ENCODE data around the gene PGAM5.
"Not testable (repeated sequence)": the region's sequence is repeated elsewhere in the genome, so short reads cannot be mapped to it uniquely, and the experiment has no call there.

Gene PGAM5

DNA sequence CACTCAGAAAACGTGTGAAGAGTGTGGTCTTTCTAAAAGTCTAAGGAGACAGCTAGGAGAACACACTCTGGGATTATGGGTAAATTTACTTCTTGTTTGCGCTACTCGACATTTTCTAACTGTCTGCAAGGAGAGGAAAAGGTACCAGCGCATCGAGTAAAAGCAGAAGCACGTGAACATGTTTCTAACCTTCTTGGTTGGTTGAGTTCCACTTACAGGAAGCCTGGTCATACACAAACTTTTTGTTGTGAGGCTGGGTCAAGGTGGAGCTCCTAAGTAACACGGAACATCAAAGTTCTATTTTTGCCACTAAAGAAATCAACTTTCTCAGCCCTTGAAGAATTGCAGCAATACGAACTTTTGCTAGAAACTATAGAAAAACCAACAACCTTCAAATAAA is 31.0 kb downstream of the PGAM5 start:
- no peak for DNase-seq (ENCODE audit: low spot score)
- FAIRE-seq = no peak

DNA sequence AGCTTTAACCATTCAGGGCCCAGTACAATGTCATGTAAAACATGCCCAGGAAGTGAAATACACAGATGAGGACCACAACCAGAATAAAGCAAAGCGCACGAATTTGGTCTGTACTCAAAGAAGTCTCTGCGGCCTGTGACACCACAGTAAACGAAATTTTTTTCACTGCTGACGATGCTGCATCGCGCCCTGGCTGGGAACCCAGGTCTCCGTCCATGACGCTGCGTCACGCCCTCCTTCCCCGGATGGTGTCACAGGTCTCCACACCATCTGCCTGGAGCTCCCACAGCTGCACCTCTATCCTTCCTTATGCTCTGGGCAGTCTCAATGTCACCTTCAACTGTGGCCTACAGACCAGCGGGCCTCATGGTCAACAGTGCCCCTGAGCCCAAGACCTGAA is 33.2 kb downstream of the PGAM5 start:
- FAIRE-seq (no peak), DNase-seq (ENCODE audit: low spot score) (no peak)

DNA sequence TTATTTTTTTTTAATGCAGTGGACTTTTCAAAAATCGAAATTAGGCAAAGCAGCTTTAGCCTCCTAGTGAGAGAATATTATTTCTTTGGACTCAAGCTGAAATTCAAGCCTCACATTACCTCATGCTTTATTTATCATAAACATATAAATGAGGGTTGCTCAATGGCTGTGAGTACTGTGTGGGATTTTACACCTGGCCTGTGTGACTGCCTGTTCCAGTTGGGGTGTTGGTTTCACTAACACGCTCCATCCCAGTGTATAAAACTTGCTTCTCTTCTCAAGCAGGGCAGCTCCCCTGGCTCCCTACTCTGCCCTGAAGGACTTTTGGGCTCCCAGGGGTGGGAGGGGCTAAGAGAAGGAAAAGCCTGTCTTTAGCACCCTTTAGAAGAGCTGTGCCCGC is 36.0 kb downstream of the PGAM5 start:
- DNase-seq (ENCODE audit: low spot score) (no peak), FAIRE-seq (no peak)

DNA sequence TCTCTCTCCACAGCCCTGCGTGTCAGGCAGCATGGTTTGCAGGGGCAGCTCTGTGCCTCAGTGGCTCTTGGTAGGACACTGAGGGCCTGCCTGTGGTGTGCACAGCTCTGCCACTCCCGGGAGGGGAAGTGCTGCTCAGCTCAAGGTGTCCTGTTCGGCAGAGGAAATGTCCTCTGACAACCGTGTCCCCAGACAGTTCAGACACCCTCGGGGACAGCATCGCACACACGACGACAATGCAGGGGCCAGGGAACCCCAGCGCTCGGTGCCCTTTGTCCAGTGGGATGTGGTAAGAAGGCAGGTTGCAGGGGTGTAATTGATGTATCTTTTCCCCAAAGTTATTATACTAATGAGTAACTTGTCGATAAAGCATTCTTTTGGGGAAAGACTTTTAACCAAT is 36.8 kb downstream of the PGAM5 start:
- DNase-seq (ENCODE audit: low spot score) = no peak
- no peak for FAIRE-seq

DNA sequence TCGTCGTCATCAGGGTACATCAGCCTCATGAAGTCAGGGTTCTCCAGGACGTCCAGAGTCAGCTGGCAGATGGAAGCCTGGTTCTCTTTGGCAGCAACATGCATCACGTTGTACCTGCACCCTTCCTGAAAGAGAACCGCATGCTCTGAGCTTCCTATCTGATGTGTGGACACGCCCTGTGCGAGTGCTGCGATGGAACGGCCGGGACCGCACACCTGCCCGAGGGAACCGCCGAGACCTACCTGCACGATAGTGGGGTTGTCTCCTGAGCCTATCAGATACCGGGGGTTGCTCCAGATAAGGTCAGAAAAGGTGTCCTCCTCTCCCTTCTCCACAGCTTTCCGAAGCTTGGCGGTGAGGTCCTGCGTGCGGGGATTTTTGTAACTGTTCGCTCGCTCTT is 37.3 kb downstream of the PGAM5 start:
- no peak for DNase-seq (ENCODE audit: low spot score)
- no peak for FAIRE-seq

DNA sequence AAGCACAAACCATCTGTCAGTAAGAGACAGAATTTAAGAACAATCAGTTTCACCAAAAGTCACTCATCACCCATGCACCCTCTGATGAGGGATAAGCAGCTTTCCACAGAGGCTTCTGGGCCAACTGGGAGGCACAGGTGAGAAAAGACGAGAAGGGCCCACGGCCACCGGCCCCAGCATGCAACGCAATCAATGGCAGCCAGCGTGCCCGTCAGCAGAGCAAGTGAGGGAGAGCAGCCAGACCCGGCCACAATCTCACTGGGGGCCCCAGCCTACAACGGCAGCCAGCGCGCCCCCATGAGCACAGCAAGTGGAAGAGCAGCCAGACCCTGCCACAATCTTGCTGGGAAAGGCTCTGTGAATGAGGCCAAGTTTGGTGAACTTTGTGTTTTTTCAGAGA is 37.7 kb downstream of the PGAM5 start:
- no peak for DNase-seq (ENCODE audit: low spot score)
- no peak for FAIRE-seq

DNA sequence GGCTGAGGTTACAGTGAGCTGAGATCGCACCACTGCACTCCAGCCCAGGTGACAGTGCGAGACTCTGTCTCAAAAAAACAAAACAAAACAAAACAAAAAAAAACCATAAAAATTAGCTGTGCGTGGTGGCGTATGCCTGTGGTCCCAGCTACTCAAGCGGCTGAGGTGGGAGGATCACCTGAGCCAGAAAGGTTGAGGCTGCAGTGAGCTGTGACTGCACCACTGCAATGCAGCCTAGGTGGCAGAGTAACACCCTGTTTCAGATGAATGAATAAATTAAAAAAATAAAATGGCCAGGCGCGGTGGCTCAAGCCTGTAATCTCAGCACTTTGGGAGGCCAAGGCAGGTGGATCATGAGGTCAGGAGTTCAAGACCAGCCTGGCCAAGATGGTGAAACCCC is 43.0 kb downstream of the PGAM5 start:
- FAIRE-seq; DNase-seq (ENCODE audit: low spot score): not testable (repeated sequence)

DNA sequence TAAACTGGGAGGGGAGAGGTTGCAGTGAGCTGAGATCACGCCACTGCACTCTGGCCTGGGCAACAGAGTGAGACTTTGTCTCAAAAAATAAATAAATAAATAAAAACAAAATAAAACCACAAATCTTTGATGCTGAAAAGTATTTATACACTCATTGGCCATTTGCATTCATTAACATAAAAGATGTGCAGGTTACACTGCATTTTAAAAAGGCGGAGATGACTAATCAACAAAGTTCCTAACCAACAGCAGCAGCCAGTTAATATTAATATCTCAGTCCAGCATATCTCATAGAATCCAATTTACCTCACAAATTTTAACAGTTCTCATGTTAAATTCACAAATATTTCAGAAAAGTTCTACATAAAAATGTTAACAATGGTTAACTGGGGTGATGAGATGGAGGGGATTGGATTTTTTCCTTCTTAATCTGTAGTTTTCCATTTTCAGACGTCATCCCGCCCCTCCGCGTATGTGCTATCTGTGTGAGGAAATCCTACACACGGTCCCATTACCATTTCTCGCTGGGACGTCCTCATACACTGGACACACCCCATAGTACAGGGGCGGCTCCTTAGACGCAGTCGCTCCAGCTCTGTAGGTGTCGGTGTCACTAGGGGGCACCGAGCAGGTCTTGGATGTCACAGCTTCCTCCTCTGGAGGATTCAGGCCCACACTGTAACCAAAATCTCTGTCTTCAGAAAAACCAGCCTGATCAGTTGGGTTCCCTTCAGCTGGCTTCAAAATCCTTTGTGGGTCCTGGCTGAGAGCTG is 43.7 kb downstream of the PGAM5 start:
- DNase-seq (ENCODE audit: low spot score) (no peak), FAIRE-seq (no peak)

DNA sequence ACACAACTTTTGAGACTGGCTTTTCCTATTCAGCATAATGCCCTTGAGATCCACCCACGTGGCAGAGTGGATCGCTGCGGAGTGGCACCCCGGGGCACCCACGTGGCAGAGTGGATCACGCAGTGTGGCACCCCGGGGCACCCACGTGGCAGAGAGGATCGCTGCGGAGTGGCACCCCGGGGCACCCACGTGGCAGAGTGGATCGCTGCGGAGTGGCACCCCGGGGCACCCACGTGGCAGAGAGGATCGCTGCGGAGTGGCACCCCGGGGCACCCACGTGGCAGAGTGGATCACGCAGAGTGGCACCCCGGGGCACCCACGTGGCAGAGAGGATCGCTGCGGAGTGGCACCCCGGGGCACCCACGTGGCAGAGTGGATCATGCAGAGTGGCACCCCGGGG is 48.2 kb downstream of the PGAM5 start:
- FAIRE-seq; DNase-seq (ENCODE audit: low spot score): not testable (repeated sequence)

DNA sequence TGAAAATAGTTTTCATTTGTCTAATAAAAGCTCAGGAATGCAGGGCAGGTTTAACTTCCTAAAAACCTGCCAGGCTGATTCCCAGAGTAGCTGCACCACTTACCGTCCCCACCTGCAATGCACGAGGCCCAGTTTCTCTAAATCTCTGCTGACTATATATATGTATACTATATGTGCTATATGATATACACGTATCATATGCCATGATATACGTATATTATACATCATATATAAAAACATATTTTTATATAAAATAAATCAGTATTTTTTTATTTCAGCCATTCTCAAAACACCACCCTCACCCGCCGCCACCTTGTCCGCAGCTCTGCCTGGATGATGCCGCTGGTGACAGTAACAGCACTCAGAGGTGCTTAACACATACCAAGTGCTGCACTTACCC is 48.7 kb downstream of the PGAM5 start:
- DNase-seq (ENCODE audit: low spot score) = no peak
- FAIRE-seq = no peak

DNA sequence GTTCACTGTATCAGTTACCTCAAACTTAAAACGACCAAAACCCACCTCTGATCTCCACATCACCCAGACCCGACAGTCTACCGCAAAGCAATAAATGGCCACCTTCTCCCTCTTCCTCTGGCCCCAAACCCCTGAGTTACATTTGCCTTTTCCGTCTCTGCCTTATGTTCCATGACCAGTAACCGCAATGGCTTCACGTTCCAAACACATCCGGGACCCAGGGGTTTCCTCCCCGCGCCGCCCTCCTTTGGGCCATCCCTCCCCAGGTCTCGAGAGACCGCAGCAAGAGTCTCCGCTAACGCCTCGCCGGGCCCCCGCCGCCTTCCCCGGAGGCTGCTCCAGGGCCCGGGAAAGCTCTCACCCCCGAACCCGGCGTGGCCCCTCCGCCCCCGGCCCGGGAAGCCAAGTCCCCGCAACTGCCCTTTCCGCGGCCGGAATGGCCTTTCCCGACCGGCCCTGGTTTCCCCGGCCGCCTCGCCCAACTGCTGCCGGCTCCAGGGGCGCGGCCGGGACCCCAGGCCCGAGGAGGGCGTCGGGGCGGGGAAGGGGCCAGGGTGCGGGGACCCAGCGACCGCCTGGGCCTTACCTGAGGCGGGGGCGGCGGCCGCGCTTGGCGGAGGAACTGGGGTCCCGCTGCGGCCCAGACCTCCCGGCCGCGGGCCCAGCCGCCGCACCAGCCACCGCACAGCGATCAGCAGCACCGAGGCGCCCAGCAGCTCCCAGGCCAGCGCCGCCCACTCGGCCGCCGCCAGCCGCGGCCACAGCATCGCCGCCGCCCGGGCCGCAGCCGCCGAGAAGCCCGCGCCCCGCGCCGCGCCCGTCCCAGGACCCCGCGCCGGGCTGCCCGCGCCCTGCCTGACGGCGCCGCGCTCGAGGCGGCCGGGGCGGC is 50.6 kb downstream of the PGAM5 start, which contains the start of gene ANKLE2:
ANKLE2 (minus strand) TSS at position 801 of the 889 bp plus-strand sequence; CDS start at position 767, 34 bp downstream.
- no peak for FAIRE-seq
- DNase-seq (ENCODE audit: low spot score) = peak; percentile 46

DNA sequence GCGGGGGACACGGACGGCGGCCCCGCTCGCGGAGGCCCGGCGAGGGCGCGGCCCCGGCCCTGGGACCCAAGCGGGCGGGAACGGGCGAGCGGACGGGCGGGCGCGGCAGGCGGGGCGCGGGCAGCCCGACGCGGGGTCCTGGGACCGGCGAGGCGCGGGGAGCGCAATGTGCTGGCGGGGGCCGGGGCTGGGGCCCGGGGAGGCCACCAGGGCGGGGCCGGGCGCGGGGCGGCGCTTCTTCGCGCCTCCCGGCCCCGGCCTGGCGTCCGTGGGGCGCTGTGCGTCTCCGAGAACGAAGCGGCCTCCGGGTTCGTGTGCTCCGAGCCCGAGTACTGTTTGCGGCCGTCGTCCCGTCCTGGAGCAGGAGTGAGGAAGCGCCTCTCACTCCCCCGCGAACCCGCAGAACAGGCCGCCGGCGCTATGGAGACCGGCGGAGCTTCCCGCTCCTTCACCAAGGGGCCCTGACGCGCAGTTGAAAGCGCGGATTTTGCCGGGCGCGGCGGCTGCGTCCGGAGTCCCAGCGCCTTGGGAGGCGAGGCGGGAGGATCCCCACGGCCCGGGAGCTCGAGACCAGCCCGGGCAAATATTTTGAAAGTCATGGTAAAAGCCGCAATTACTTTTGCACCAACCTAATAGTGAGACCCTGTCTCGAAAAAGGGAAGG is 51.4 kb downstream of the PGAM5 start:
- peak; percentile 78 for DNase-seq (ENCODE audit: low spot score)
- FAIRE-seq = no peak

DNA sequence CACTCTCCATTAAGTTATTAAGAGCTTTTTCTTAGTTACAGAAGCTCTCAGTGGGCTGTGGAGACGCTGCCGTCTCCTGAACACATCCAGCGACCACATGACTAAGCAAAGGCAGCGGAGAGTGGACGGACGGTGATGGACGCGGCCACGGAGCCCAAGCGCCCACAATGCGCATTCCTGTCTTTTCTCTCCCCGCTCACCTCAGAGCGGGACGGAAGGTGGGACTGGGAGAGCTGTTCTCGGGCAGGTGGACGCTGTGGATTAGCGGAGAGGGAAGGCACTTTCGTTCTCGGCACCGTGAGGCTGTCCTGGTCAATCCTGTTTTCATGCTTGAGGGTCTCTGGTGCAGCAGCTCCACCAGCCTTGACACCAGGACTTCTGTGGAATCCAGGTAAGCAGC is 53.6 kb downstream of the PGAM5 start:
- FAIRE-seq = no peak
- DNase-seq (ENCODE audit: low spot score) = no peak

DNA sequence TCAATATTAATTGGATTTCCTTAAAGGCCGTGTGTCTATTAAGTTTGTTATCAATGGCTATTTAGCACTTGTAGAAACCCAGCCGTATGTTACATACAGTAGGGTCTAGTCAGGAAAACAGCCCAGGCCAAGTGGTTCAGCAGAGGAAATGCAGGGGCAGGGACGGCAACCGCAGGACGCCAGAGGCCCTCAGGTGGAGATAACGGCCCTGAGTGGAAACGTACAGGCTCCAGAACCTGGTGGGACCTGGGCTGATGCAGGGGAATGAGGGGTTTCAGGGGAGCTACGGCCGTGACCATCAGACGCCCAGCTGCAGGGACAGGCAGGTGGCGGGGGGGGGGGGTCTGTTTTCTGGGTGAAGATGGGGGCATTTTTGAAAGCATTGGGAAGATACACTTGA is 54.7 kb downstream of the PGAM5 start:
- DNase-seq (ENCODE audit: low spot score) = no peak
- FAIRE-seq = no peak

DNA sequence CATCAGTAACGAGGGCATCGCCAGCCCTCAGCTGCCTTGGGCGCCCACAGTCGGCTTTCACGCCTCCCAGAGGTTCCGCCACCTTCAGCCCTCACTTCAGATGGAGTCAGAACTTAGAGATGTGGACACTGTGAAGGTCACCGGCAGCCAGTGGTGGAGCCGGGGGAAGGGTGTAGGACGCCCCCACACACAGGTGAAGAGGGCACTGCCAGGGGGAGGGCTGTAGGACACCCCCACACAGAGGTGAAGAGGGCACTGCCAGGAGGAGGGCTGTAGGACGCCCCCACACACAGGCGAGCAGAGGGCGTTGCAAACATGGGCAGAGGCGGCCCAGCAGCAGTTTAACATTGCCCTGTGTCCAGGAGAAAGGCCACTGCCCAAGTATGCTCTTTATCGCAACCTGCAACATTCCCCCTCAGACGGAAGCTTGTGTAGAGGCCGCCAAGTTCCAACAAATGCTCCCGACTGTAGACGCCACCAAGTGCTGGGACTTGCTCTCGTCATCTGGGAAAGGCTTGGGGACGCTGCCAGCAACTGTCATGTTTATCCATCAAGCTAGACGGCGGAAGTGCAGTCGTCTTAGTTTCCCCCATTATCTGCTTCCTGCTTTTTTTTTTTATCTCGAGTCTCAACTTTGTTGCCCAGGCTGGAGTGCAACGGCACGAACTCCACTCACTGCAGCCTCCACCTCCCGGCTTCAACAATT is 55.9 kb downstream of the PGAM5 start:
- FAIRE-seq = no peak

DNA sequence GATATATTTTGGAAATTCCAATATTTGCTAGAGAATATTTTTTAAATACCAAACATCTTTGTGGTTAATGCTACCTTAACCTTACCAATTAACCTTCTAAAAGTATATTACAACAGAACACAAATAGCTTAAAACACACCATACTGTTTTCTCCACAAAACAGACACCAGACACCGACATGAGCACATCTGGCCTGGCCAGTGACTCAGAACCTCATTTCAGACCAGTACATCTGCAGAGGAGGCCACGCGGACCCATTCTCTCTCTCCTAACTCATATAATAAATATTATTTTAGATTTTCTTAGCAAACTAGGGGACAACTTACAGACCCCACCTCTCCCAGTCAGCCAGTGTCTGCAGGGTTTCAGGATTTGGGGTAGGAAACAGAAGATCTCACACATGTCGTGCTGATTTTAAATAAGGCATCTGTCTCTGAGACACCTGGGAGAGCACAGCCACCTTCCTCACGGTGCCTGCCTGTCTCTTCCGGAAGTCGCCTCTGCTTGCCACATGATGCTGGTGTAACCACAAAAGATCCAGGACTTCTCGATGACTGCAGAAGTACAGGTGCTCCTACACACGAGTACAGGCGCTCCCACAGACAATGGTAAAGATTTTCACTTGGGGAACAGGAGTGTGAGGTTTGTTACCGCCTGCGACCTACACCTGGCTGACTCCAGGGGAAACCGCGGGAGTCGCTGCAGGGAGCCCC is 60.6 kb downstream of the PGAM5 start:
- DNase-seq (ENCODE audit: low spot score) = no peak
- FAIRE-seq = no peak

More for the DNA sequence above, 55.9 kb downstream of the PGAM5 start:
- DNase-seq (ENCODE audit: low spot score) = no peak
